ENCODE results near the gene COL19A1.

DNA sequence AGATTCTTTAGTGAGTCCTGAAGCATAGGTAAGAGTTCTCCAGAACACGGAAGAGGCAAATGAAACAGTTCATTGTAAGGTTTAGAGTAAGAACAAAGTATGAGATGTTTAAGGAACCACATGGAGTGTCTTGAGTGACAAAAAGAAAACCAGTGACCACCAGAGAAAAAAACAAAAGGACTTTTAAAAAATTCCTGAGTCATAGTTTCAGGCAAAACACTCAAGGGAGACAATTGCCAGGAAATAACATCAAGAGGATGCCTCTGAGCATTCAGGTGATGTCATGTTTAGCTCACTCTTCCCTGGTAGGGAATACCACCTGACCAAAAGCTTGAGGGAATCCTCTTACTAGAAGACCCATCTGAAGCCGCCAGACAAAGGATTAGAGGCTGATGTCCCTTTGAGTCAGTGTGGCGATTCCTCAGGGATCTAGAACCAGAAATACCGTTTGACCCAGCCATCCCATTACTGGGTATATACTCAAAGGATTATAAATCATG, 110.3 kb downstream of the COL19A1 start:
- TF ChIP-seq, protein P1, sequence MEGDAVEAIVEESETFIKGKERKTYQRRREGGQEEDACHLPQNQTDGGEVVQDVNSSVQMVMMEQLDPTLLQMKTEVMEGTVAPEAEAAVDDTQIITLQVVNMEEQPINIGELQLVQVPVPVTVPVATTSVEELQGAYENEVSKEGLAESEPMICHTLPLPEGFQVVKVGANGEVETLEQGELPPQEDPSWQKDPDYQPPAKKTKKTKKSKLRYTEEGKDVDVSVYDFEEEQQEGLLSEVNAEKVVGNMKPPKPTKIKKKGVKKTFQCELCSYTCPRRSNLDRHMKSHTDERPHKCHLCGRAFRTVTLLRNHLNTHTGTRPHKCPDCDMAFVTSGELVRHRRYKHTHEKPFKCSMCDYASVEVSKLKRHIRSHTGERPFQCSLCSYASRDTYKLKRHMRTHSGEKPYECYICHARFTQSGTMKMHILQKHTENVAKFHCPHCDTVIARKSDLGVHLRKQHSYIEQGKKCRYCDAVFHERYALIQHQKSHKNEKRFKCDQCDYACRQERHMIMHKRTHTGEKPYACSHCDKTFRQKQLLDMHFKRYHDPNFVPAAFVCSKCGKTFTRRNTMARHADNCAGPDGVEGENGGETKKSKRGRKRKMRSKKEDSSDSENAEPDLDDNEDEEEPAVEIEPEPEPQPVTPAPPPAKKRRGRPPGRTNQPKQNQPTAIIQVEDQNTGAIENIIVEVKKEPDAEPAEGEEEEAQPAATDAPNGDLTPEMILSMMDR (conservative IDR thresholded peaks at IDR 0.05; ENCODE audit: low read length): no peak
- TF ChIP-seq EZH2phosphoT487 (IDR thresholded peaks at IDR 0.05; ENCODE audit: borderline replicate concordance): no peak

All from Loucy (cell line).